Caco-2 (cell line): ENCODE data around the gene HCK. TPM values are rescaled to one million over a fixed set of nuclear protein-coding genes. Genes with fewer than 3 reads are reported as not detected.
A peak's percentile ranks its signal among the peaks of the same experiment; 100 is the strongest.

Experiments
- BruUV-seq: library from RNA; stranded (reverse); fragments of 400-500 nt; replicated peaks from 2 replicates; lab custom pipeline; 2021; lab: Mats Ljungman, UMichigan
- CTCF ChIA-PET: fragments of 300-600 bp; sonication (Branson Sonifier 250); formaldehyde crosslinking; loops from one replicate; lab custom pipeline; 2022; ENCODE audit warnings: antibody characterized with exemption; lab: Charles Lee
- POLR2A ChIA-PET: fragments of 300-600 bp; sonication (Branson Sonifier 250); formaldehyde crosslinking; loops from one replicate; lab custom pipeline; 2022; ENCODE audit warnings: antibody characterized with exemption; lab: Charles Lee
- DNase-seq, 2 experiments: peaks; one replicate each; pipeline versions ENCODE4 v3.0.0 to v3.0.0-alpha.2; 2020 to 2022
- H3K27me3 ChIP-seq: replicated peaks from 2 replicates; pipeline ENCODE4 v1.6.0; 2011; ENCODE audit warnings: low read length; ENCODE audit not compliant: control insufficient read depth, insufficient read depth
- H3K36me3 ChIP-seq: 2 replicates; pipeline ENCODE4 v1.5.1; 2011; ENCODE audit warnings: low read length; ENCODE audit not compliant: control insufficient read depth, insufficient read depth
- H3K4me1 ChIP-seq: fragments of 250-450 bp; sonication (Bioruptor Pico); 2 replicates; pipeline ENCODE4 v1.5.1; 2020; ENCODE audit warnings: mild to moderate bottlenecking
- H3K4me3 ChIP-seq: 2 replicates; pipeline ENCODE4 v1.5.1; 2011; ENCODE audit warnings: low read depth, mild to moderate bottlenecking, control low read depth, low read length
- H3K9me3 ChIP-seq: fragments of 250-450 bp; sonication (Bioruptor Pico); 2 replicates; pipeline ENCODE4 v1.5.1; 2020; ENCODE audit warnings: mild to moderate bottlenecking, moderate library complexity
- H3K27ac Mint-ChIP-seq: one replicate; pipeline ENCODE4 v1.8.0; 2022; ENCODE audit warnings: mixed read lengths; ENCODE audit not compliant: unreplicated experiment
- H3K27me3 Mint-ChIP-seq: one replicate; pipeline ENCODE4 v1.8.0; 2022; ENCODE audit warnings: mixed read lengths; ENCODE audit not compliant: insufficient read depth, unreplicated experiment
- H3K36me3 Mint-ChIP-seq: one replicate; pipeline ENCODE4 v1.8.0; 2022; ENCODE audit warnings: mild to moderate bottlenecking, mixed read lengths; ENCODE audit not compliant: insufficient read depth, unreplicated experiment
- H3K4me1 Mint-ChIP-seq: one replicate; pipeline ENCODE4 v1.8.0; 2022; ENCODE audit warnings: low read depth, mixed read lengths; ENCODE audit not compliant: unreplicated experiment
- H3K4me3 Mint-ChIP-seq: one replicate; pipeline ENCODE4 v1.8.0; 2022; ENCODE audit warnings: mild to moderate bottlenecking, moderate library complexity, mixed read lengths; ENCODE audit not compliant: unreplicated experiment
- H3K9me3 Mint-ChIP-seq: one replicate; pipeline ENCODE4 v1.8.0; 2022; ENCODE audit warnings: mixed read lengths; ENCODE audit not compliant: unreplicated experiment
- intact Hi-C: fragments of 100-400 bp; cut with micrococcal nuclease; formaldehyde crosslinking; loops from one replicate; pipeline ENCODE4 v1.10.0; 2022; ENCODE audit not compliant: unreplicated experiment
- total RNA-seq: library from RNA; stranded (reverse); gene quantifications from 2 replicates; pipeline ENCODE4 v1.2.3, GENCODE V29; 2022
- TF ChIP-seq, protein P1 (sequence below), 2 experiments: fragments of 200-600 bp in 1 of 2; IDR thresholded peaks; 1 replicate in 1 of 2; 2 replicates in 1 of 2; pipeline versions ENCODE4 v1.5.1 to v1.8.0; 2011 to 2022; ENCODE audit warnings: antibody characterized with exemption in 1 of 2, control low read depth in 1 of 2, inconsistent platforms in 1 of 2, low read depth in 1 of 2, low read length in 1 of 2, mild to moderate bottlenecking in 1 of 2, moderate library complexity in 1 of 2; ENCODE audit not compliant: insufficient read depth in 1 of 2, severe bottlenecking in 1 of 2, unreplicated experiment in 1 of 2

HCK gene
- total RNA-seq, 1 experiment from 2014 or later, result not detected

DNA sequence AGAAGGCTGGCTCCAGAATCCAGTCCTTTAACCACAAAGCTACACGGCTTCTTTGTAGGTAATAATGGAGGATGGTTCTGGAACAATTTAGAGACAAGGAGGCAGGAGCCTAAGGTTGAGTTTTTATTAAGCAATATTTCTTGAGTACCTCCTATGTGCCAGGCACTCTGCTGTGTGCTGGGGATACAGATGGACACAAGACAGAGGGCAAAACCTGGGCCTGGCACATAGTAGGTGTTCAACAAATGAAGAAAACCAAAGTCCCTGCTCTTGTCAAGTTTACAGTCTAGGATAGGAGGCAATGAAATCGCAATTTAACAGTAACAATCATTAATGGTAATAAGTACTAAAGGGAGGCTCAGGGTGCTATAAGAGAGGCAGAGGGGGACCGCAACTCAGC, 24.4 kb upstream of the HCK start:
- H3K36me3 Mint-ChIP-seq, result no peaks in the 10 kb centered on the region
- no peak overlapping the region for H3K4me3 ChIP-seq
- peaks cover 6% of the 10 kb centered on the region for H3K4me1 ChIP-seq
- intact Hi-C loops, result no loop called here
- no peak for DNase-seq
- TF ChIP-seq, protein P1, sequence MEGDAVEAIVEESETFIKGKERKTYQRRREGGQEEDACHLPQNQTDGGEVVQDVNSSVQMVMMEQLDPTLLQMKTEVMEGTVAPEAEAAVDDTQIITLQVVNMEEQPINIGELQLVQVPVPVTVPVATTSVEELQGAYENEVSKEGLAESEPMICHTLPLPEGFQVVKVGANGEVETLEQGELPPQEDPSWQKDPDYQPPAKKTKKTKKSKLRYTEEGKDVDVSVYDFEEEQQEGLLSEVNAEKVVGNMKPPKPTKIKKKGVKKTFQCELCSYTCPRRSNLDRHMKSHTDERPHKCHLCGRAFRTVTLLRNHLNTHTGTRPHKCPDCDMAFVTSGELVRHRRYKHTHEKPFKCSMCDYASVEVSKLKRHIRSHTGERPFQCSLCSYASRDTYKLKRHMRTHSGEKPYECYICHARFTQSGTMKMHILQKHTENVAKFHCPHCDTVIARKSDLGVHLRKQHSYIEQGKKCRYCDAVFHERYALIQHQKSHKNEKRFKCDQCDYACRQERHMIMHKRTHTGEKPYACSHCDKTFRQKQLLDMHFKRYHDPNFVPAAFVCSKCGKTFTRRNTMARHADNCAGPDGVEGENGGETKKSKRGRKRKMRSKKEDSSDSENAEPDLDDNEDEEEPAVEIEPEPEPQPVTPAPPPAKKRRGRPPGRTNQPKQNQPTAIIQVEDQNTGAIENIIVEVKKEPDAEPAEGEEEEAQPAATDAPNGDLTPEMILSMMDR (IDR thresholded peaks at IDR 0.05; ENCODE audit: insufficient read depth in 1 of 2, low read depth in 1 of 2, low read length in 1 of 2, severe bottlenecking in 1 of 2, unreplicated experiment in 1 of 2), result no peak
- no peaks in the 10 kb centered on the region for H3K9me3 ChIP-seq
- no peaks in the 10 kb centered on the region for H3K4me1 Mint-ChIP-seq
- POLR2A ChIA-PET, result no interaction called here
- CTCF ChIA-PET, result interaction anchor here (0.7 to 7.5 kb wide), 2 partner anchors 10 to 1184 kb away, joined by 3 to 92 read pairs; no protein-coding TSS in a partner anchor
- no peak overlapping the region for H3K4me3 Mint-ChIP-seq
- no peaks in the 10 kb centered on the region for H3K36me3 ChIP-seq
- no peak overlapping the region for H3K27ac Mint-ChIP-seq
- H3K27me3 Mint-ChIP-seq, result peaks cover 20% of the 10 kb centered on the region
- H3K9me3 Mint-ChIP-seq, result no peaks in the 10 kb centered on the region
- BruUV-seq, result no TSS peak
- H3K27me3 ChIP-seq, result peaks cover 3% of the 10 kb centered on the region

DNA sequence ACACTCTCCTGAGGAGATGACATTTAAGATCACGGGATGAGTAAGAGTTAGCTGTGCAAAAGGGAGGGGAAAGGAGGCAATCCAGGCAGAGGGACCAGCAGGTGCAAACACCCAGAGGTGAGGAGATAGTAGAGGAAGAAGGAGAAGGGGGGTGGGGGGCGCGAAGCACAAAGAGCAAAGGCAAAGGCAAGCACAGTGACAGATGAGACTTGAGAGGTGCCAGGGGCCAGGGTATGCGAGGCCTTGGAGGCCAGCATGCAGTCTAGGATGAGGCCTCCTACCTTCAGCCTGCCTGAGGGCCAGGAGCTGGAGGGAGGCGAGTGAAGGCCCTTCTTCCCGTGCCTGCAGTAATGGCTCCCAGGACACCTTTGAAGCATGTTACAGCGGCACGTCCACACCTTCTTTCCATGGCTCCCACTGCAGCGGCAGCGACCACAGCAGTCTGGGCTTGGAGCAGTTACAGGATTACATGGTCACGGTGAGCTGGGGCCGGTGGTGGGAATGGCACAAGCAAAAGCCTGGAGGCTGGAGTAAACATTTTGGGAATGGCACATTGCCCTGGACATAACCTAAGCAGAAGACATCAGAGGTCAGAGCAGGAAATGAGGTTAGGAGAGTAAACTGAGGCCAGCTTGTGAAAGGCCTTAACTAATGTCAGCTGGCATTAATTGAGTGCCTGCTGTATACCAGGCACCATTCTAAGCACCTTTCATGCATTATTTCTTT, 23.2 kb upstream of the HCK start:
- intact Hi-C loops, result no loop called here
- H3K4me1 ChIP-seq, result peaks cover 6% of the 10 kb centered on the region
- no peak overlapping the region for H3K4me3 Mint-ChIP-seq
- ChIA-PET CTCF (interaction anchor here (0.7 to 7.5 kb wide), 11 partner anchors 9 to 206 kb away, joined by 3 to 92 read pairs (median 3); partner anchors contain the start of gene PDRG1), POLR2A (interaction anchor here (0.7 kb wide), 1 partner anchor 11 kb away, joined by 3 read pairs; no protein-coding TSS in a partner anchor)
- H3K4me3 ChIP-seq, result no peak overlapping the region
- H3K36me3 Mint-ChIP-seq, result no peaks in the 10 kb centered on the region
- BruUV-seq, result no TSS peak
- TF ChIP-seq, protein P1 (IDR thresholded peaks at IDR 0.05; ENCODE audit: insufficient read depth in 1 of 2, low read depth in 1 of 2, low read length in 1 of 2, severe bottlenecking in 1 of 2, unreplicated experiment in 1 of 2), result no peak
- H3K27me3 ChIP-seq, result peaks cover 3% of the 10 kb centered on the region
- H3K4me1 Mint-ChIP-seq, result no peaks in the 10 kb centered on the region
- H3K27me3 Mint-ChIP-seq, result peaks cover 21% of the 10 kb centered on the region
- H3K27ac Mint-ChIP-seq, result no peak overlapping the region
- peak; percentile 60 to 65 for DNase-seq
- no peaks in the 10 kb centered on the region for H3K36me3 ChIP-seq
- no peaks in the 10 kb centered on the region for H3K9me3 Mint-ChIP-seq
- H3K9me3 ChIP-seq, result no peaks in the 10 kb centered on the region

DNA sequence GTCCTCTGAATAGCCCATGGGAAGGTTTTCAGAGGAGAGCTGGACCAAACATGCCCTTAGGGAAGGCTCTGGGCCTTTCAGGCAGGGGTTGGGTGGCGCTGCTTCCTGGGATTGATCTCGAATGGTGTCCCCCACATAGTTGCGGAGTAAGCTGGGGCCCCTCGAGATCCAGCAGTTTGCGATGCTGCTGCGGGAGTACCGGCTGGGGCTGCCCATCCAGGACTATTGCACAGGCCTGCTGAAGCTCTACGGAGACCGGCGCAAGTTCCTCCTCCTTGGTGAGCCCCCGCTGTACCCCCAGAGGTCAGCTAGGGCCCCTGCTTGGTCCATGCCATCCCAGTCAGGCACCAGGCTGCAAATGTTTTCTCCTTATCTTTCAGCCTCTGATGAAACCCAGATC, 22.5 kb upstream of the HCK start:
- BruUV-seq, result no TSS peak
- ChIA-PET CTCF (interaction anchor here (0.6 to 7.5 kb wide), 12 partner anchors 11 to 206 kb away, joined by 3 to 92 read pairs (median 4); partner anchors contain the start of gene PDRG1), POLR2A (interaction anchor here (0.5 to 0.7 kb wide), 2 partner anchors 12 to 356 kb away, joined by 3 to 4 read pairs; no protein-coding TSS in a partner anchor)
- Mint-ChIP-seq H3K4me3 (peak overlapping the region; percentile 54), H3K27me3 (peaks cover 21% of the 10 kb centered on the region), H3K9me3 (no peaks in the 10 kb centered on the region), H3K27ac (no peak overlapping the region), H3K36me3 (no peaks in the 10 kb centered on the region), H3K4me1 (no peaks in the 10 kb centered on the region)
- H3K4me1 ChIP-seq, result peaks cover 6% of the 10 kb centered on the region
- H3K9me3 ChIP-seq, result no peaks in the 10 kb centered on the region
- no peak overlapping the region for H3K4me3 ChIP-seq
- no peak for DNase-seq
- H3K36me3 ChIP-seq, result no peaks in the 10 kb centered on the region
- intact Hi-C loops, result no loop called here
- TF ChIP-seq, protein P1 (IDR thresholded peaks at IDR 0.05; ENCODE audit: insufficient read depth in 1 of 2, low read depth in 1 of 2, low read length in 1 of 2, severe bottlenecking in 1 of 2, unreplicated experiment in 1 of 2), result no peak
- peaks cover 6% of the 10 kb centered on the region for H3K27me3 ChIP-seq
